HepG2 (cell line): ENCODE data around the gene PPARA.

ENCODE experiments used
- CENPT ChIP-seq: sonication (generic); formaldehyde crosslinking; IDR thresholded peaks from 2 replicates; pipeline ENCODE4 v1.8.0; 2022; ENCODE audit warnings: low read depth, mild to moderate bottlenecking, moderate library complexity, missing genetic modification reagents
- CTCF ChIP-seq: sonication (generic); formaldehyde crosslinking; IDR thresholded peaks from 2 replicates; pipeline ENCODE4 v1.5.0; 2020; ENCODE audit warnings: mild to moderate bottlenecking, missing genetic modification reagents, moderate library complexity
- NONO ChIP-seq, 2 experiments: fragments of 450-650 bp in 1 of 2; sonication (generic) in 1 of 2; formaldehyde crosslinking in 1 of 2; IDR thresholded peaks in 1 of 2; conservative IDR thresholded peaks in 1 of 2; 2 replicates each; pipeline versions ENCODE4 v1.6.1 to v1.8.0; 2017 to 2022; ENCODE audit warnings: mild to moderate bottlenecking in 1 of 2, missing genetic modification reagents in 1 of 2, moderate library complexity in 1 of 2
- ZBTB7A ChIP-seq: sonication (generic); formaldehyde crosslinking; IDR thresholded peaks from 2 replicates; pipeline ENCODE4 v1.8.0; 2022; ENCODE audit warnings: mild to moderate bottlenecking, missing genetic modification reagents

GRCh38 chr22:46237453-46238124 lies 87.3 kb downstream of the PPARA start:
- no peak for TF ChIP-seq NONO (IDR thresholded peaks at IDR 0.05)
- TF ChIP-seq NONO (CRISPR knock-in tag; conservative IDR thresholded peaks at IDR 0.05), result no peak
- TF ChIP-seq CENPT (CRISPR knock-in tag), result no peak
- TF ChIP-seq ZBTB7A (CRISPR knock-in tag), result no peak
- no peak for TF ChIP-seq CTCF
